SK-N-SH treated with all-trans-retinoic acid at 6 μM for 48 hours (cell line): ENCODE results near the gene ITPKB.
"Not testable (repeated sequence)": the region's sequence is repeated elsewhere in the genome, so short reads cannot be mapped to it uniquely, and the experiment has no call there.

Experiments
- ATAC-seq: fragments of 200-7000 bp; cut with Tn5 transposase; 3 replicates; pipeline ENCODE4 v1.9.1; 2020; ENCODE audit warnings: mild to moderate bottlenecking, moderate library complexity
- ARNTL ChIP-seq: fragments of 450-650 bp; formaldehyde crosslinking; IDR thresholded peaks from 2 replicates; pipeline ENCODE4 v1.5.0; 2020; ENCODE audit warnings: low read depth, mild to moderate bottlenecking, moderate library complexity, borderline replicate concordance
- BACH2 ChIP-seq: fragments of 250-450 bp; sonication (Bioruptor Pico); IDR thresholded peaks from 2 replicates; pipeline ENCODE4 v1.9.0; 2021; ENCODE audit warnings: mild to moderate bottlenecking, borderline replicate concordance
- CSDC2 ChIP-seq: fragments of 250-450 bp; sonication (Bioruptor Pico); IDR thresholded peaks from 2 replicates; pipeline ENCODE4 v1.5.0; 2020; ENCODE audit warnings: mild to moderate bottlenecking, moderate library complexity
- CSRNP3 ChIP-seq: fragments of 250-450 bp; sonication (Bioruptor Pico); IDR thresholded peaks from 2 replicates; pipeline ENCODE4 v1.5.1; 2021; ENCODE audit warnings: mild to moderate bottlenecking, moderate library complexity
- ESRRG ChIP-seq: fragments of 250-450 bp; sonication (Bioruptor Pico); IDR thresholded peaks from 2 replicates; pipeline ENCODE4 v1.6.1; 2021; ENCODE audit warnings: mild to moderate bottlenecking
- GLIS3 ChIP-seq: fragments of 250-450 bp; sonication (Bioruptor Pico); IDR thresholded peaks from 2 replicates; pipeline ENCODE4 v1.5.0; 2020; ENCODE audit warnings: mild to moderate bottlenecking, moderate library complexity
- ISL1 ChIP-seq: fragments of 250-450 bp; sonication (Bioruptor Pico); IDR thresholded peaks from 2 replicates; pipeline ENCODE4 v2.1.2; 2022; ENCODE audit warnings: mild to moderate bottlenecking, moderate library complexity
- OSR1 ChIP-seq: fragments of 250-450 bp; sonication (Bioruptor Pico); IDR thresholded peaks from 2 replicates; pipeline ENCODE4 v1.8.0; 2022; ENCODE audit warnings: moderate library complexity, mild to moderate bottlenecking, inconsistent platforms
- POU6F1 ChIP-seq: fragments of 250-450 bp; sonication (Bioruptor Pico); IDR thresholded peaks from 2 replicates; pipeline ENCODE4 v1.8.0; 2021; ENCODE audit warnings: low read depth, mild to moderate bottlenecking, moderate library complexity, borderline replicate concordance
- PPARA ChIP-seq: fragments of 250-450 bp; sonication (Bioruptor Pico); IDR thresholded peaks from 2 replicates; pipeline ENCODE4 v1.5.0; 2020; ENCODE audit warnings: mild to moderate bottlenecking, borderline replicate concordance
- RARB ChIP-seq: fragments of 250-450 bp; sonication (Bioruptor Pico); IDR thresholded peaks from 2 replicates; pipeline ENCODE4 v1.8.0; 2021; ENCODE audit warnings: mild to moderate bottlenecking, moderate library complexity
- SNAI2 ChIP-seq: fragments of 250-450 bp; sonication (Bioruptor Pico); IDR thresholded peaks from 2 replicates; pipeline ENCODE4 v1.5.0; 2020; ENCODE audit warnings: mild to moderate bottlenecking, moderate library complexity
- TCF4 ChIP-seq: fragments of 250-450 bp; sonication (Bioruptor Pico); IDR thresholded peaks from 2 replicates; pipeline ENCODE4 v1.8.0; 2021; ENCODE audit warnings: mild to moderate bottlenecking, moderate library complexity, borderline replicate concordance
- ZC3H10 ChIP-seq: fragments of 250-450 bp; sonication (Bioruptor Pico); IDR thresholded peaks from 2 replicates; pipeline ENCODE4 v1.5.1; 2021; ENCODE audit warnings: mild to moderate bottlenecking, moderate library complexity
- ZFP3 ChIP-seq: fragments of 250-450 bp; sonication (Bioruptor Pico); IDR thresholded peaks from 2 replicates; pipeline ENCODE4 v1.5.0; 2020; ENCODE audit warnings: mild to moderate bottlenecking, moderate library complexity
- ZFP30 ChIP-seq: fragments of 450-650 bp; formaldehyde crosslinking; IDR thresholded peaks from 2 replicates; pipeline ENCODE4 v1.5.0; 2022; ENCODE audit warnings: mild to moderate bottlenecking, moderate library complexity
- ZNF565 ChIP-seq: fragments of 450-650 bp; formaldehyde crosslinking; conservative IDR thresholded peaks from 2 replicates; pipeline ENCODE4 v1.5.0; 2020; ENCODE audit warnings: low read depth, mild to moderate bottlenecking, moderate library complexity
- ZNF70 ChIP-seq: fragments of 450-650 bp; formaldehyde crosslinking; IDR thresholded peaks from 2 replicates; pipeline ENCODE4 v1.5.0; 2020; ENCODE audit warnings: mild to moderate bottlenecking, moderate library complexity
- ZNF8 ChIP-seq: fragments of 450-650 bp; formaldehyde crosslinking; IDR thresholded peaks from 2 replicates; pipeline ENCODE4 v1.5.0; 2020; ENCODE audit warnings: mild to moderate bottlenecking, moderate library complexity
- TF ChIP-seq, protein P1 (sequence below): fragments of 250-450 bp; sonication (Bioruptor Pico); IDR thresholded peaks from 2 replicates; pipeline ENCODE4 v1.5.1; 2020; ENCODE audit warnings: low read depth, mild to moderate bottlenecking, moderate library complexity
- TF ChIP-seq, protein P2 (sequence below): fragments of 250-450 bp; sonication (Bioruptor Pico); IDR thresholded peaks from 2 replicates; pipeline ENCODE4 v1.8.0; 2020; ENCODE audit warnings: mild to moderate bottlenecking, moderate library complexity, borderline replicate concordance

Gene ITPKB

DNA sequence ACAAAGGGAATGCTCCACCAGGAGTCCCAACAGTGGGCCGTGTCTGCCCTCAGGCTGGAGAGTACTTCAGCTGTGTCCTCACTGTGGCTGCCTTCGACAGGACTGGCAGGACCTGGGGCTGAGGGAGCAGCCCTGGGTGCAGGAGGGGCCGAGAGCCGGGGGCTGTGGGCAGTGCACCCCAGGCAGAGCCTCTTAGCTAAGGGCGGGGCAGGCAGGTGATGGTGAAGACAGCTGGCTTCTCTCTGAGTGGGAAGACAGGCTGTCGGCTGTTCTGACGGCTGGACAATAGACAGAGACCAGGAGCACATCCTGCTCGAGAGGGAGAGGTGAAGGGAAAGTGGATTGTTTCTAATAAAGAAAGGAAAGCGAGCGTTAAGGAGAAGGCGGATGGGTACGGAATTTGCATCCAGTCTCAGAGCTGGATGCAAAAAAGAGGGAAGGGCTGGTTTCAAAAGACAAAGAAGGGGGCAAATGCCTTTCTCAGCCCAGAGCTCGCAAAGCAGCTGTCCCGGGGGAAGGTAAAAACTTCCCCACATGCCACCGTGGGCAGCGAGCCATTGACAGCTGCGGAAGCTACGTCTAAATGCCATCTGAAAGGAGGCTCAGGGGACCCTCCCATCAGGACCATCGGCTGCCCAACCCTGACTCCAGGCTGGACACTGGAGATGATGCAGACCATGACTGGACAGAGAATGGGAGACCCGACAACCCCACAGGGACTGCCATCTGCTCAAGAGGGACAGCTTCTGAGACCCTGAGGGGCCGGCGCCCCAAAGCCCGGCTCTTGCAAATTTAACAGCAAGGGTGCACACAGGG lies 98.6 kb downstream of the ITPKB start:
- ATAC-seq = no peak
- TF ChIP-seq ZNF70 (no peak), GLIS3 (CRISPR knock-in tag) (no peak), SNAI2 (CRISPR knock-in tag) (no peak), PPARA (CRISPR knock-in tag) (no peak), CSDC2 (no peak), ISL1 (CRISPR knock-in tag) (no peak), ZFP3 (CRISPR knock-in tag) (no peak), ESRRG (CRISPR knock-in tag) (no peak), ARNTL (CRISPR knock-in tag) (no peak), BACH2 (CRISPR knock-in tag) (no peak)
- TF ChIP-seq, protein P1, sequence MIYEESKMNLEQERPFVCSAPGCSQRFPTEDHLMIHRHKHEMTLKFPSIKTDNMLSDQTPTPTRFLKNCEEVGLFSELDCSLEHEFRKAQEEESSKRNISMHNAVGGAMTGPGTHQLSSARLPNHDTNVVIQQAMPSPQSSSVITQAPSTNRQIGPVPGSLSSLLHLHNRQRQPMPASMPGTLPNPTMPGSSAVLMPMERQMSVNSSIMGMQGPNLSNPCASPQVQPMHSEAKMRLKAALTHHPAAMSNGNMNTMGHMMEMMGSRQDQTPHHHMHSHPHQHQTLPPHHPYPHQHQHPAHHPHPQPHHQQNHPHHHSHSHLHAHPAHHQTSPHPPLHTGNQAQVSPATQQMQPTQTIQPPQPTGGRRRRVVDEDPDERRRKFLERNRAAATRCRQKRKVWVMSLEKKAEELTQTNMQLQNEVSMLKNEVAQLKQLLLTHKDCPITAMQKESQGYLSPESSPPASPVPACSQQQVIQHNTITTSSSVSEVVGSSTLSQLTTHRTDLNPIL (CRISPR knock-in tag) = no peak
- TF ChIP-seq, protein P2, sequence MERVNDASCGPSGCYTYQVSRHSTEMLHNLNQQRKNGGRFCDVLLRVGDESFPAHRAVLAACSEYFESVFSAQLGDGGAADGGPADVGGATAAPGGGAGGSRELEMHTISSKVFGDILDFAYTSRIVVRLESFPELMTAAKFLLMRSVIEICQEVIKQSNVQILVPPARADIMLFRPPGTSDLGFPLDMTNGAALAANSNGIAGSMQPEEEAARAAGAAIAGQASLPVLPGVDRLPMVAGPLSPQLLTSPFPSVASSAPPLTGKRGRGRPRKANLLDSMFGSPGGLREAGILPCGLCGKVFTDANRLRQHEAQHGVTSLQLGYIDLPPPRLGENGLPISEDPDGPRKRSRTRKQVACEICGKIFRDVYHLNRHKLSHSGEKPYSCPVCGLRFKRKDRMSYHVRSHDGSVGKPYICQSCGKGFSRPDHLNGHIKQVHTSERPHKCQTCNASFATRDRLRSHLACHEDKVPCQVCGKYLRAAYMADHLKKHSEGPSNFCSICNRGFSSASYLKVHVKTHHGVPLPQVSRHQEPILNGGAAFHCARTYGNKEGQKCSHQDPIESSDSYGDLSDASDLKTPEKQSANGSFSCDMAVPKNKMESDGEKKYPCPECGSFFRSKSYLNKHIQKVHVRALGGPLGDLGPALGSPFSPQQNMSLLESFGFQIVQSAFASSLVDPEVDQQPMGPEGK = no peak

GRCh38 chr1:226639631-226640061 lies 99.4 kb downstream of the ITPKB start:
- no peak for ATAC-seq
- TF ChIP-seq OSR1 (CRISPR knock-in tag) = no peak
- no peak for TF ChIP-seq ZNF565 (CRISPR knock-in tag)
- no peak for TF ChIP-seq BACH2 (CRISPR knock-in tag)
- no peak for TF ChIP-seq ESRRG (CRISPR knock-in tag)
- no peak for TF ChIP-seq SNAI2 (CRISPR knock-in tag)
- TF ChIP-seq, protein P1 (CRISPR knock-in tag) = no peak
- TF ChIP-seq ISL1 (CRISPR knock-in tag) = no peak
- TF ChIP-seq CSDC2 = no peak
- no peak for TF ChIP-seq TCF4
- no peak for TF ChIP-seq ZFP3 (CRISPR knock-in tag)
- TF ChIP-seq, protein P2 = no peak
- TF ChIP-seq ZNF8 (CRISPR knock-in tag) = no peak
- TF ChIP-seq POU6F1 (CRISPR knock-in tag) = no peak
- TF ChIP-seq ZFP30 (CRISPR knock-in tag) = no peak
- no peak for TF ChIP-seq RARB
- TF ChIP-seq ZC3H10 (CRISPR knock-in tag) = no peak
- TF ChIP-seq PPARA (CRISPR knock-in tag) = no peak
- no peak for TF ChIP-seq ZNF70
- no peak for TF ChIP-seq GLIS3 (CRISPR knock-in tag)

DNA sequence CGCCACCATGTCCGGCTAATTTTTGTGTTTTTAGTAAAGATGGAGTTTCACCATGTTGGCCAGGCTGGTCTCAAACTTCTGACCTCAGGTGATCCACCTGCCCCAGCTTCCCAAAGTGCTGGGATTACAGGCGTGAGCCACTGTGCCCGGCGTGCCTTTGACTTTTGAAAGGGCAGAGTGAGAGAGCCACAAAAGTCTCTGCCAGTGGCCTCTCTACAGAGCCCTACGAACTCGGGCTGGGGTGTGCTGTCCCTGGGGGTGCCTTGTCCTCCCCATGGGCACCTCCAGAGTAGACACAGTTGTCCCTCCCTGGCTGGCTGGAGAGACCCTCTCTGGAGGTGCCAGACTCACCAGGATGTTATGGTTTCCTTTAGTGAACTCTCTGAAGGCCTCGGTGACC lies 99.9 kb downstream of the ITPKB start:
- ATAC-seq = not testable (repeated sequence)

- no peak for TF ChIP-seq ARNTL (CRISPR knock-in tag)
- no peak for TF ChIP-seq RARB
- TF ChIP-seq BACH2 (CRISPR knock-in tag) = no peak
- TF ChIP-seq CSDC2 = no peak
- TF ChIP-seq SNAI2 (CRISPR knock-in tag) = no peak
- TF ChIP-seq ZNF70 = no peak
- TF ChIP-seq CSRNP3 = no peak
Observed at GRCh38 chr1:226638608-226639007, 100.5 kb downstream of the ITPKB start.

More at GRCh38 chr1:226638608-226639007, 100.5 kb downstream of the ITPKB start:
- no peak for ATAC-seq
